GM21723 (cell line): Measurements from ENCODE around the gene PARD3.

ENCODE experiments used
- ATAC-seq: cut with Tn5 transposase; IDR thresholded peaks from one replicate; pipeline ENCODE4 v1.9.1; 2021; ENCODE audit warnings: mild to moderate bottlenecking, moderate library complexity; ENCODE audit not compliant: unreplicated experiment

Gene PARD3

GRCh38 chr10:34593930-34594329 is 221.2 kb downstream of the PARD3 start:
- ATAC-seq, result no peak

- no peak for ATAC-seq
Measured at GRCh38 chr10:34593374-34593890, 221.7 kb downstream of the PARD3 start.

DNA sequence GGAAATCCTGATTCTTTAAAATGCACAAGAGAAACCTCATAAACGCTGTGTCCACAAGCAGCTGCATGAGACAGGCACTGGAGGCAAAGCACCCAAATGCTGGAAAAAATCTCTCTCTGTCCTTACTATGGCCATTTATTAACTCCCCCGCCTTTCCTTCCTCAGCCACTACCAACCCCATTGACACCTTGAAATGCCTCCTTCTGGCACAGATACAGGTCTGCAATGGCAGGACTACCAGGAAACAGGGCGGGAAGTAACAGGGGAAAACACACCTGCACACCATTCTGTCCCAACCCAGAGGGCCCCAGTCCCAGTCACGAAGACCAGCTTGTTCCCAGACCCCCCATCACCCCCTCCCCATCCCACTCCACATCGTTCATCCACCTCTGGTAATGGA is 224.3 kb downstream of the PARD3 start:
- no peak for ATAC-seq

DNA sequence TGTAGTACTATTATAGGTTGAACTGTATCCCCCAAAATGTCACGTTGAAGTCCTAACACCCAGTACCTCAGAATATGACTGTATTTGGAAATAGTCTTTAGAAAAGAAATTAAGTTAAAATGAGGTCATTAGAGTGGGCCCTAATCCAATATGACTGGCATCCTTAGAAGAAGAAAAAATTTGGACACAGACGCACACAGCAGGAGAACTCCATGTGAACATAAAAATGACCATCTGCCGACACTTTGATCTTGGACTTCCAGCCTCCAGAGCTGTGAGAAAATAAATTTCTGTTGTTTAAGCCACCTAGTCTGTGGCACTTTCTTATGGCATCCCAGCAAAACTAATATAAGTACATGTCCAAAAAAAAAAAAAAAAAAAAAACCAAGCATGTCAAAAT is 225.8 kb downstream of the PARD3 start:
- ATAC-seq, result no peak

DNA sequence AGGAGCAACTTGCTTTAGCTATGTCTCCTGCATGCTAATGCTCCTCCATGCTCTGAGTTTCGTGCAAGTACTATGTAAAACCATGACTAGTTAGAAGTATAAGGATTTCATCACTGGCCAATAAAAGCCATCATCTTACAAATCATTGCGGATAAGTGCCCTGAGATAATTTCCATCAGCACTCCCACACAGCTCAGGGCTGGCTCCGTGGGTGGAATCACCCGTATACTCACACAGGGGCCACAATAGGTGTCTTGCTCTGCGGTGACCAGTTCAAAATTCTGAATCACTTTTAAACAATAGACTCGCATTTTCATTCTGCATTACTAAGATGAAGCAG is 227.4 kb downstream of the PARD3 start:
- ATAC-seq, result no peak

DNA sequence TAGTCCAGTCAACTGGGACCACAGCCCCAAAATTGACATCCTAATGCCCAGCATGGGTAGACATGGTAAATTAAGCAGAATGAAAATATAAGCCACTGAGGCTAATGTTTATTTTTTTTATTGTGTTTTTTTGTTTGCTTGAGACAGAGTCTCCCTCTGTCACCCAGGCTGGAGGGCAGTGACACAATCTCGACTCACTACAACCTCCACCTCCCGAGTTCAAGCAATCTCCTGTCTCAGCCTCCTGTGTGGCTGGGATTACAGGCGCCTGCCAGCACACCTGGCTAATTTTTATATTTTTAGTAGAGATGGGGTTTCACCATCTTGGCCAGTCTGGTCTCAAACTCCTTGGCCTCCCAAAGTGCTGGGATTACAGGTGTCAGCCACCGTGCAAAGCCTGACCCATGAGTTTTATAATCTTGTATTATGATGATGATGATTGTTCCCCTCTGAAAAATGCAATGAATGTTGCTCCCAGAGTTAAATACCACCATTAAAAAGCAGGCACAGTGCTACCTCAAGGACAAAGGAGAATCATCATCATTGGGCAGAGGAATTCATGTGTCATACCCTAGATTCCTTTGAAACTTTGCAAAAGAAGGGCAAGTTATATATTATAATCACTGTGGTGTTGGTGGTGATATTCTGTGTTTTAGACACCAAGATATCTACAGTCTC is 228.0 kb downstream of the PARD3 start:
- no peak for ATAC-seq

DNA sequence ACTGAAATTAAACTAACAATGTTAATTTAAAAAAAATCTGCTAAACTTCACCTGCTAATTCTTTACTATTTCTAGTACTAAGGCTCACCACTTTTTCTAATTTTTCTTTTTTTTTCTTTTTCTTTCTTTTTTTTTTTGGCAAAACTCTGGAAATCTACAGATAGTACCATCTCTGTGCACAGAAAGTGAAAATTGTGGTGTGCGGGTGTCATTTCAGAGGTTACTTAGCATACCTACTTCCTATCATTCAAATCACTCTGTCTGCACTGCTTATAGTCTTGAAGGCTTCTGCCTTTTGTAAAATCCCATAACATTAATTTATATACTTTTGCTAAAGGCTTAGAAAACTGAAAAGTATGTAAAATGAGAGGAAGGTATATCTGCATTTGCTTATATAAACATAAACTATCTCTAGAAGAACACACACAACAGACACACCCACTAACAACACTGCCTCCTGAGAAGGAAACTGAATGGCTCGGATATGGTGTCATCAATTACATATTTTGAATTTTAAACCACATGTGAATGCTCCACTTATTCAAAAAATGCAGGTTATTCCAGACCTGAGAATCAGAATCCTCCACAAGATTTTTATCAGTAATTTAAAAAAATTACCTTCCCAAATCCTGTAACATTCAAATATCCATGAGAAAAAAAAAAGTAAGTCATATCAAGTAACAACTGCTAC is 229.5 kb downstream of the PARD3 start:
- ATAC-seq, result no peak

- ATAC-seq, result no peak
Measured at GRCh38 chr10:34584164-34584563, 230.9 kb downstream of the PARD3 start.

DNA sequence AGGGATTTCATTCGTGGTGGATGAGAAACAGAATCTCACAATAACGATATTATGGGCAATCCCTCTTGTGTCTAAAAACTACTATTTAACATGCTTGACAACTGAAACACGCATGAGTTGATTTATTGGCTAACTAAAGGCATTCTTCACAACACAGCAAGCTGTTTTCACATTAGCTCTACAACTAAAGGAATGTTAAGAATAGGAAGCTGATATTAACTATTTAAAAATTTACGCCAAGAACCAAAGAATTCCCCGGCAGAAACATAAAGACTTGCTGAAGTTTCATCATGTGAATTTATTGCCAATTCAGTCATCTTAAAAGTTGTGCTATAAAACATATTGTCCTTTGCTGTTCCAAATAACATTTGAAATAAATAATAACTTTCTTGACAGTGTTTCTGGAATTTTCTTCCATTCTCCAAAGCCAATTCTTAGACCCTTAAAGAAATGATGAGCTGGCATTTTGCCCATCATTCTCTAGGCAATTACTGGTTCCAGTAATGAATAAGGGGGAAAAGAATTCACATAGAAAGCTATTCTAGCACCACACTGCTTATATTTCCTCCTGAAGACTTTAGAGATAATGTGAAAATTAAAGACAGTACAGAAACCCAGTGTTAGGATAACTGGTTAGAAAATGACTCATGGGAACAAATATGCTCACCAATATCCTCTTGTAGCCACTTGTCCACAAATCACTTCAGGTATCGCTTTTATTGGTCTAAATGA is 233.1 kb downstream of the PARD3 start:
- no peak for ATAC-seq

- ATAC-seq, result no peak
Measured at GRCh38 chr10:34580643-34581042, 234.5 kb downstream of the PARD3 start.

GRCh38 chr10:34580214-34580613 is 234.9 kb downstream of the PARD3 start:
- ATAC-seq, result no peak

GRCh38 chr10:34578468-34578867 is 236.6 kb downstream of the PARD3 start:
- no peak for ATAC-seq

DNA sequence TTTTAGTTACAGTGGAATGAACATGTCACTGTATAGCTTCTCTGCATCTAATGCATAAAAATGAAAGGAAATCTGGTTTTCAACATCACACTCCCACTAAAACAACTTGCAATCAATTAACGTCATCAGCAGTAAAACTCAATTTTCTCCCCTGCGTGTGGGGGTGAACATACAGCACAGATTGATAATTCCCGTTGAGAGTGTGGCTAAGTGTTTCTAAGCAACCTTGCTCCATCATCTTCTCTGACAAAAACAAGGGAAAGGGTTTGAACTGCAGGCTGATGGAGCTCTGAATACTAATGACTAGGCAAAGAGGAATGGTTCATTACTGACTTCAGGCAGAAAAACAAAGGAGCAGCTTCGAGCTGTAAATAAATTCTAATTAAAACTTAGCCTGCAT is 238.3 kb downstream of the PARD3 start:
- no peak for ATAC-seq

DNA sequence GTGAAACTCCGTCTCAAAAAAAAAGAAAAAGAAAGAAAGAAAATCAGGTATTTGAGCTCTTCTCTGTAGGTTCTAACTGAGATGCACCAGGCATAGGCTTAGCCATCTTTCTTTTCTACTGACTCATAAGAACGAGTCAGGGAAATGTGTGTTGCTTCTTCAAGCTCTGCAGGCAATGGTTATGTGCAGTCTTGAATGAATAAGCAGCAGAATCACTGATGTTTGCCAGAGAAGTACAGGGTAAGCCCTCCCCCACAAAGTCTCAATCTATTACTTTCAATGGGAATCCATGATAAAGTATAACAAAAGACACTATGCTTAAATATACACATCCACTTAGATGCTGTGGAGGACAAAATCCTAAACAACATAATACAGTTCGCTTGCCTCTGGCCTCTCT is 239.2 kb downstream of the PARD3 start:
- no peak for ATAC-seq

DNA sequence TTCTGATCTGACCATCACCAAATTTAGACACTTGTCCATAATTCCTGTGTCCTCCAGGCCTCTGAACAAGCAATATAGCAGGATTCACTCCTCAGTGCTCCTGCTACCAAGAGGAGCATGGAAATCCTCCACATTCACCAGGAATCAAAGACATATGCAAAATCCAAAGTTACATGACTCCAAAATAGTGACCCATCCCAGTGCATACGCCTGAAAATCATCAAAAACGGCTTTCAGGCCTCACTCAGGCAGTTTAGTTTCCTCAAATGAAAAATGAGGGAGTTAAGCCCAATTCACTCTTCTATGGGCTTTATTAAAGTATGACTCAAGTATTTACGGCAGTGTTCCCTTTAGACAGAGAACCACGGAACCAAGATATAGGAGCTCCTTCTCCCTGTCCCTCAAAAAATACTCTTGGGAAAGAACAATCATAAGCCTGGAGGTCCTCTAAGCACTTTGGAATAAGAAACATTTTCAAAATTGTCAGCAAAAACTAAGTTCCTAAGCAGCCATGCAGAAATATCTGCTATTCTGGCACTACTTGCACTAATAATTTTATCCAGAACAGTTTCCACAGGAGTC is 240.7 kb downstream of the PARD3 start:
- no peak for ATAC-seq

- no peak for ATAC-seq
Measured at GRCh38 chr10:34570887-34571286, 244.2 kb downstream of the PARD3 start.

DNA sequence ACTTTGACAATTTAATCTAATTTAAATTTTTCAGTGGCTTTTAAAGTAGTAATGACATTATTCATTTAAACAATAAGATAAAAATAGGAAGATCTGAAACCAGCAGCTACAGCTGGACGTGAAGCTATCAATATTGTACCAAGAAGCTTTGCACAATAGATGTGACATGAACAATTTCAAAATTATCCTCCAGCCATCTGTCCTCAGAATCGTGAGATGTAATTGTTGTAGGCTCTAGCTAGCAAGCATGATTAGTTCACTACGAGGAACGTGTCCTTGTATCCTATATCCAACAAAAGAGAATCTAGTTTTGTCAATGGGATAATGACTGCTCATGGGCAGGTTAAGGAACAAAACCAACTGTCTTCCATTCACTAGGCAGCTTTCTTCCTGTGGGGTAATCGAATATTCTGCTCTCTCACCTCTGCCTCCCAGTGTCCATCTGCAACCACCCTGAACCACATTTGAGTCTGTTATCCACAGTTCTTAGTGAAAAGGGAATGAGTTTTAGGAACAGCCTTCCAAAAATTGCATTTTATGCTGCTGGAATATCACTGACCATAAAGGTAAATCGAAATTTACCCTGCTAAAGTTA is 247.3 kb downstream of the PARD3 start:
- no peak for ATAC-seq

DNA sequence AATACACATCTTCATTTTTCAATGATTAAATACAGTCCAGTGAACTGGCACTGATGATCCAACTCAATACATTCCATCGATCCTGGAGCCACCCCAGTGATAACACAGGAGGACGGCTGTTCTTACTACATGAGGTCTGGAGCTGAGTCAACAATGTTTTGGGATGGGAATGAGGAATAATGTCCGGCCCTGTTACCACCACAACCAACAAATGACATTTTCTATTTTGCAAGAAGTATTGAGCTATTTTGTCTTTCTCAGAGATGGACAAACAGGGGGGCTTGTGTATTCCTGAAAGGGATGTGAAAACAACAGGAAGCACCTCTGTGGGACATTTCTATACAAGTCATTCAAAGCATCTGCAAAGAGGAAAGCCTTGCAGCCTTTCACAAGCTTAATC is 249.2 kb downstream of the PARD3 start:
- no peak for ATAC-seq

DNA sequence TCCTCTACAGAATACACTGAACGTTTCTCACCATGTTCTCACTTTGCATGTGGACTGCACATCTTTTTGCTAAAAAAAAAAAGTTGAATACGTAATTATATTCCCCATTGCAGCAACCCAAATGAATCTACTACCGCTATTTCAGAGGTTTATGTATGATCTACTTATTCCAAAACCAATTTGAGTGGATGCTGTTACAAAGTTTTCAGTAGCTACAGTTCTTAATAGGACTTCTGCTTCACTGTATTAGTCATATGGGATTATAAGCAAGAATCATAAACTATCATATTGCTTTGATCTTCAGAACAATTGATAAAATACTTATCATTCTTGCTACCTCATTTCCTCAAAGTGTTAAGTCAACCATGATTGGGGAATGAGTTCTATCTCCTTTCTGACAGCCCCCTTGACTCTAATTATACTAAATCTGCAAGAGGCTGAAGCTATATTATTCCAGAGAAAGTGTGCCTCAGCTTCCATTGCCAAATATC is 257.0 kb downstream of the PARD3 start:
- ATAC-seq, result no peak

DNA sequence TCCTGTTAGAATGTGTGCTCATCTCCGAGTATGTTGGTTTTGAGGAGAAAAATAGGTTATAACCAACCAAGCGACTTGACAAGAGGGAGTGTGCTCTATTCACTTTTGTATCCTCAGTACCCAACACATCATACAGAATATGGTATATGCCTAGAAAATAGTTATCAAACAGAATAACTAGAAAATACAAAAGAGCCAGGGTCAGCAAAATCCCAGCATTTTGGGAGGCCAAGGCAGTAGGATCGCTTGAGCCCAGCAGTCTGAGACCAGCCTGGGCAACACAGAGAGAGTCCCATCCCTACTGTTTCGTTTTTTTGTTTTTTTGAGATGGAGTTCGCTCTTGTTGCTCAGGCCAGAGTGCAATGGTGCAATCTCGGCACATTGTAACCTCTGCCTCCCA is 257.9 kb downstream of the PARD3 start:
- ATAC-seq, result no peak

DNA sequence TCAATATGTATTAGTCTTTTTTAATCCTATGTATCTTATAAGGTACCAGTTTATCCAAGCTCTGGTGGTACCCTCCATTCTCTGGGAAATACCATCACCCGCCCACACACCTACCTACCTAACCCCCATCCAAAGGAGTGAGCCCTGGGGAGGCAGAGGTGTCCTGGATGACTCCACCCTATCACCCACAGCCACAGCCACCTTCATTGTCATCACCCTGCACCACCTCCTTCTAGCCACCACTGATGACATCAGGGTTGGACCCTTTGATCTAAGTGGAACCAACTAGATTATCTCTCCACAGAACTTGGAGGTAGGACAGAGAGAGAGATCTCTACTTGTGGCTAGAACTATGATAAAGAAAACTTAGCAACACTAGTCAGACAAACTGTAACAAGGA is 259.4 kb downstream of the PARD3 start:
- no peak for ATAC-seq
